Stomach (tissue), 9 donors: ENCODE results near the gene DGLUCY. TPM values are rescaled to one million over a fixed set of nuclear protein-coding genes. Genes with fewer than 3 reads are reported as not detected.

Experiments used
- DNase-seq, 2 donors: peaks; one replicate each; pipeline versions ENCODE4 v3.0.0 to v3.0.0-alpha.2; 2013 to 2019
- H3K27ac ChIP-seq, 5 donors: fragments of 200-600 bp in 4 of 5; sonication (generic) in 4 of 5; one replicate each; pipeline ENCODE4 v1.5.1; 2013 to 2019; ENCODE audit warnings: mild to moderate bottlenecking in 1 of 5, moderate library complexity in 1 of 5
- H3K27me3 ChIP-seq, 3 donors: fragments of 200-600 bp; sonication (generic); one replicate each; pipeline ENCODE4 v1.5.1; 2017 to 2019; ENCODE audit warnings: mixed run types in 1 of 3
- H3K36me3 ChIP-seq, 4 donors: fragments of 200-600 bp; sonication (generic); 1 replicate in 3 of 4; 2 replicates in 1 of 4; pipeline ENCODE4 v1.5.1; 2016 to 2019
- H3K4me1 ChIP-seq, 4 donors: fragments of 200-600 bp; sonication (generic); one replicate each; pipeline ENCODE4 v1.5.1; 2016 to 2019
- H3K4me3 ChIP-seq, 4 donors: fragments of 200-600 bp; sonication (generic) in 3 of 4; one replicate each; pipeline ENCODE4 v1.5.1; 2016 to 2019; ENCODE audit warnings: mild to moderate bottlenecking in 1 of 4
- H3K9me3 ChIP-seq, 4 donors: fragments of 200-600 bp; sonication (generic); one replicate each; pipeline ENCODE4 v1.5.1; 2016 to 2019
- EP300 ChIP-seq: sonication (generic); formaldehyde crosslinking; IDR thresholded peaks from one replicate; pipeline ENCODE4 v1.6.1; 2017; ENCODE audit warnings: antibody characterized with exemption
- POLR2A ChIP-seq, 4 donors: fragments of 450-650 bp; IDR thresholded peaks; one replicate each; pipeline ENCODE4 v1.6.1; 2016; ENCODE audit warnings: antibody characterized with exemption in 4 of 4, control low read depth in 2 of 4, mild to moderate bottlenecking in 1 of 4, moderate library complexity in 1 of 4
- POLR2AphosphoS5 ChIP-seq, 3 donors: sonication (generic); formaldehyde crosslinking; IDR thresholded peaks; one replicate each; pipeline ENCODE4 v1.6.1; 2016; ENCODE audit warnings: antibody characterized with exemption in 3 of 3
- WGBS, 5 donors: extraction: QIAGEN DNeasy Blood & Tissue Kit in 3 of 5; methylation state at CpG; one replicate each; pipeline versions ENCODE4 v1.1.5 to v1.1.7; 2013 to 2018; 5-methylcytosine and 5-hydroxymethylcytosine counted together
- intact Hi-C: fragments of 100-400 bp; cut with DNase I; formaldehyde crosslinking; loops from one replicate; pipeline ENCODE4 v1.15.1; 2023; ENCODE audit warnings: low total_unique reads
- polyA plus RNA-seq, 3 donors: library from polyadenylated mRNA; stranded (reverse); fragments of 200-250 nt; gene quantifications; one replicate each; pipeline ENCODE4 v1.2.3, GENCODE V29; 2013
- total RNA-seq, 5 donors: library from RNA; depleted of rRNA; stranded (reverse); fragments of >200 nt; gene quantifications; one replicate each; pipeline versions ENCODE4 v1.1.0 to v1.2.3, GENCODE V29; 2014 to 2016
- TF ChIP-seq, protein P1 (sequence below), 7 experiments: fragments of 450-650 bp in 4 of 7; fragments of 200-600 bp in 3 of 7; sonication (generic) in 3 of 7; IDR thresholded peaks; one replicate each; pipeline ENCODE4 v1.5.1; 2016 to 2019; ENCODE audit warnings: antibody characterized with exemption in 7 of 7, control low read depth in 2 of 7, mild to moderate bottlenecking in 1 of 7
- donor health status: healthy with polysubstance abuse.
- donor health status: Bipolar disorder and iron deficiency.
- donor health status: healthy.

The DGLUCY gene
- total and polyA plus RNA-seq, 8 donors, result 24.1 to 122 (median 67.1) TPM

GRCh38 chr14:91215381-91215780, 101.5 kb downstream of the DGLUCY start:
- DNase-seq, result no peak
- H3K9me3 ChIP-seq, result no peaks in the 10 kb centered on the region
- H3K27ac ChIP-seq, result no peak overlapping the region
- H3K4me1 ChIP-seq, result peaks cover 0 to 5% (median 4%) of the 10 kb centered on the region in 4 donors
- 93 to 98% (median 94%) methylated on average over 10 of the region's 10 CpGs for WGBS, 5 donors
- H3K36me3 ChIP-seq, result peaks cover 22 to 100% (median 92%) of the 10 kb centered on the region in 4 donors
- intact Hi-C loops, result no loop called here
- H3K27me3 ChIP-seq, result no peaks in the 10 kb centered on the region
- no peak overlapping the region for H3K4me3 ChIP-seq
- TF ChIP-seq POLR2A (IDR thresholded peaks at IDR 0.05) (no peak), POLR2AphosphoS5 (IDR thresholded peaks at IDR 0.05) (no peak), EP300 (no peak)
- TF ChIP-seq, protein P1, sequence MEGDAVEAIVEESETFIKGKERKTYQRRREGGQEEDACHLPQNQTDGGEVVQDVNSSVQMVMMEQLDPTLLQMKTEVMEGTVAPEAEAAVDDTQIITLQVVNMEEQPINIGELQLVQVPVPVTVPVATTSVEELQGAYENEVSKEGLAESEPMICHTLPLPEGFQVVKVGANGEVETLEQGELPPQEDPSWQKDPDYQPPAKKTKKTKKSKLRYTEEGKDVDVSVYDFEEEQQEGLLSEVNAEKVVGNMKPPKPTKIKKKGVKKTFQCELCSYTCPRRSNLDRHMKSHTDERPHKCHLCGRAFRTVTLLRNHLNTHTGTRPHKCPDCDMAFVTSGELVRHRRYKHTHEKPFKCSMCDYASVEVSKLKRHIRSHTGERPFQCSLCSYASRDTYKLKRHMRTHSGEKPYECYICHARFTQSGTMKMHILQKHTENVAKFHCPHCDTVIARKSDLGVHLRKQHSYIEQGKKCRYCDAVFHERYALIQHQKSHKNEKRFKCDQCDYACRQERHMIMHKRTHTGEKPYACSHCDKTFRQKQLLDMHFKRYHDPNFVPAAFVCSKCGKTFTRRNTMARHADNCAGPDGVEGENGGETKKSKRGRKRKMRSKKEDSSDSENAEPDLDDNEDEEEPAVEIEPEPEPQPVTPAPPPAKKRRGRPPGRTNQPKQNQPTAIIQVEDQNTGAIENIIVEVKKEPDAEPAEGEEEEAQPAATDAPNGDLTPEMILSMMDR (IDR thresholded peaks at IDR 0.05), result no peak

DNA sequence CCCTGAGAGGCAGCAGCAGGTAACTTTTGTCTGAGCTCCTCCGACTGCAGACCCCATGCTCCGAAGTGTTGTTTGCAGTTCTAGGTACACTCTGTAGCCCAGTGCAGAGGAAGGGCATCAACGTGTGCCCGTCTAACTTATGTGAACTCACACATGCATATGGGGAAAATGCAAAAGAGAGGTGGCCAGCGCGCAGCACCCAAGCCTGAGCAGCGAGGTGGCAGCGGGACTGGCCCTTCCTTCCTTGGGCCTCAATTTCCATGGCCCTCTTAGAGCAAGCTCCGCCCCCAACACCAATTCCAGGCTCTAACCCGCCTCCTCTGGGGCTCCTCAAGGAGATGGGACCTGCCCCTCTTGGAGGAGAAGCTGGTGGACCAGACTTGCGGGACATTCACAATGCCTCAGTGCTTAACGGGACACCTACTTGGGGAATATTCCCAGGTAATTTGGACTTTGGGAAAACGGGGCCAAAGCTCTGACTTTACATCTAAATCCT, 102.9 kb downstream of the DGLUCY start:
- H3K4me3 ChIP-seq, result no peak overlapping the region
- no peak overlapping the region for H3K27ac ChIP-seq
- no peaks in the 10 kb centered on the region for H3K9me3 ChIP-seq
- no peak for TF ChIP-seq EP300
- TF ChIP-seq POLR2A (IDR thresholded peaks at IDR 0.05), result no peak
- TF ChIP-seq POLR2AphosphoS5 (IDR thresholded peaks at IDR 0.05), result no peak
- TF ChIP-seq, protein P1 (IDR thresholded peaks at IDR 0.05), result no peak
- WGBS, 5 donors, result 93 to 99% (median 96%) methylated on average over 11 to 13 of the region's 13 CpGs
- no peak for DNase-seq
- H3K36me3 ChIP-seq, result peaks cover 26 to 100% (median 92%) of the 10 kb centered on the region in 4 donors
- intact Hi-C loops, result no loop called here
- H3K27me3 ChIP-seq, result no peaks in the 10 kb centered on the region
- H3K4me1 ChIP-seq, result peaks cover 0 to 5% (median 4%) of the 10 kb centered on the region in 4 donors

GRCh38 chr14:91218014-91218413, 104.1 kb downstream of the DGLUCY start:
- H3K36me3 ChIP-seq, result peaks cover 26 to 95% (median 90%) of the 10 kb centered on the region in 4 donors
- no peaks in the 10 kb centered on the region for H3K27me3 ChIP-seq
- TF ChIP-seq POLR2A (IDR thresholded peaks at IDR 0.05) (no peak), POLR2AphosphoS5 (IDR thresholded peaks at IDR 0.05) (no peak)
- H3K27ac ChIP-seq, result no peak overlapping the region
- H3K9me3 ChIP-seq, result no peaks in the 10 kb centered on the region
- peaks cover 0 to 5% (median 4%) of the 10 kb centered on the region in 4 donors for H3K4me1 ChIP-seq
- intact Hi-C loops, result no loop called here
- WGBS, 5 donors, result 80 to 94% (median 88%) methylated on average over 4 of the region's 4 CpGs
- DNase-seq, result no peak
- no peak overlapping the region for H3K4me3 ChIP-seq

- intact Hi-C loops, result no loop called here
- H3K27me3 ChIP-seq, result no peaks in the 10 kb centered on the region
- 58 to 70% (median 65%) methylated on average over 13 of the region's 13 CpGs for WGBS, 5 donors
- no peaks in the 10 kb centered on the region for H3K9me3 ChIP-seq
- peaks cover 0 to 5% (median 4%) of the 10 kb centered on the region in 4 donors for H3K4me1 ChIP-seq
- peak overlapping the region in 4 of 5 donors; percentile 10 to 47 (median 26) for H3K27ac ChIP-seq
- DNase-seq, result peak in 1 of 2 donors; percentile 33
- TF ChIP-seq, protein P1 (IDR thresholded peaks at IDR 0.05), result no peak
- TF ChIP-seq POLR2A (IDR thresholded peaks at IDR 0.05) (no peak), POLR2AphosphoS5 (IDR thresholded peaks at IDR 0.05) (no peak), EP300 (no peak)
- H3K36me3 ChIP-seq, result peaks cover 26 to 94% (median 87%) of the 10 kb centered on the region in 4 donors
- H3K4me3 ChIP-seq, result no peak overlapping the region
Observed at GRCh38 chr14:91219517-91220389, 105.9 kb downstream of the DGLUCY start.
